Endodermal cell (in vitro differentiated cells): Measurements from ENCODE around the gene LARP1. TPM values are rescaled to one million over a fixed set of nuclear protein-coding genes. Genes with fewer than 3 reads are reported as not detected.
A peak's percentile ranks its signal among the peaks of the same experiment; 100 is the strongest.
"Not testable (repeated sequence)": the region's sequence is repeated elsewhere in the genome, so short reads cannot be mapped to it uniquely, and the experiment has no call there.

Source experiments
- DNase-seq: peaks from one replicate; pipeline ENCODE4 v3.0.0-alpha.2; 2017
- H3K27ac ChIP-seq: 2 replicates; pipeline ENCODE4 v1.5.1; 2013; ENCODE audit warnings: mild to moderate bottlenecking, low read depth, low read length, moderate library complexity
- H3K27me3 ChIP-seq: 2 replicates; pipeline ENCODE4 v1.6.1; 2013; ENCODE audit warnings: mild to moderate bottlenecking, low read length, moderate library complexity; ENCODE audit not compliant: insufficient read depth, control insufficient read depth, poor library complexity, severe bottlenecking
- H3K36me3 ChIP-seq: 2 replicates; pipeline ENCODE4 v1.7.0; 2013; ENCODE audit warnings: mild to moderate bottlenecking, low read length, moderate library complexity; ENCODE audit not compliant: control insufficient read depth, insufficient read depth
- H3K4me1 ChIP-seq: one replicate; pipeline ENCODE4 v1.7.0; 2013; ENCODE audit warnings: low read length; ENCODE audit not compliant: control insufficient read depth, insufficient read depth
- H3K4me3 ChIP-seq: 2 replicates; pipeline ENCODE4 v1.5.1; 2013; ENCODE audit warnings: mild to moderate bottlenecking, low read length, moderate library complexity
- H3K9ac ChIP-seq: 2 replicates; pipeline ENCODE4 v1.6.1; 2013; ENCODE audit warnings: mild to moderate bottlenecking, low read length, moderate library complexity; ENCODE audit not compliant: poor library complexity, severe bottlenecking; ENCODE audit errors: extremely low read depth
- H3K9me3 ChIP-seq: 2 replicates; pipeline ENCODE4 v1.6.1; 2013; ENCODE audit warnings: mild to moderate bottlenecking, low read length, moderate library complexity; ENCODE audit not compliant: control insufficient read depth
- H3K27ac Mint-ChIP-seq: 2 replicates; pipeline ENCODE4 v1.8.0; 2020; ENCODE audit warnings: mixed read lengths
- H3K27me3 Mint-ChIP-seq: 2 replicates; pipeline ENCODE4 v1.8.0; 2021; ENCODE audit warnings: mild to moderate bottlenecking, mixed read lengths; ENCODE audit not compliant: insufficient read depth
- H3K36me3 Mint-ChIP-seq: 2 replicates; pipeline ENCODE4 v1.8.0; 2020; ENCODE audit warnings: low read depth, mixed read lengths
- H3K4me1 Mint-ChIP-seq: 2 replicates; pipeline ENCODE4 v1.8.0; 2020; ENCODE audit warnings: mixed read lengths
- H3K4me3 Mint-ChIP-seq: 2 replicates; pipeline ENCODE4 v1.8.0; 2020; ENCODE audit warnings: mild to moderate bottlenecking, moderate library complexity, mixed read lengths
- H3K9me3 Mint-ChIP-seq: 2 replicates; pipeline ENCODE4 v1.8.0; 2020; ENCODE audit warnings: mild to moderate bottlenecking, mixed read lengths
- CTCF ChIP-seq: fragments of 200-600 bp; sonication (generic); conservative IDR thresholded peaks from 2 replicates; pipeline ENCODE4 v1.5.0; 2021; ENCODE audit warnings: antibody characterized with exemption, mild to moderate bottlenecking
- WGBS, 2 experiments: methylation state at CpG; one replicate each; pipeline versions ENCODE4 v1.1.5 to v1.1.7; 2013; ENCODE audit warnings: missing lambda C conversion rate in 2 of 2, mixed read lengths in 1 of 2; ENCODE audit not compliant: insufficient coverage in 1 of 2, insufficient read length in 1 of 2; 5-methylcytosine and 5-hydroxymethylcytosine counted together
- total RNA-seq, 2 donors: library from RNA; stranded (reverse); fragmentation: NEBNext Ultra II Directional in 1 of 2; extraction: Animal tissue kit (Norgen Biotek cat#: 25700) in 1 of 2; gene quantifications; 2 replicates in 1 of 2; 3 replicates in 1 of 2; pipeline ENCODE4 v1.2.1, GENCODE V29; 2021

Gene LARP1
- total RNA-seq, 2 donors from 2014 or later: 193 to 273 TPM

- H3K36me3 Mint-ChIP-seq: no peaks in the 10 kb centered on the region
- no peaks in the 10 kb centered on the region for H3K9me3 Mint-ChIP-seq
- H3K27ac ChIP-seq: no peak overlapping the region
- H3K9ac ChIP-seq: no peak overlapping the region
- no peak for DNase-seq
- H3K27ac Mint-ChIP-seq: peak overlapping the region; percentile 66
- H3K4me1 ChIP-seq: peaks cover 23% of the 10 kb centered on the region
- H3K4me3 ChIP-seq: peak overlapping the region; percentile 82
- H3K27me3 ChIP-seq: no peaks in the 10 kb centered on the region
- H3K27me3 Mint-ChIP-seq: no peaks in the 10 kb centered on the region
- no peaks in the 10 kb centered on the region for H3K9me3 ChIP-seq
- peaks cover 55% of the 10 kb centered on the region for H3K4me1 Mint-ChIP-seq
- no peaks in the 10 kb centered on the region for H3K36me3 ChIP-seq
- peak overlapping the region; percentile 98 for H3K4me3 Mint-ChIP-seq
- 42 to 47% methylated on average over 3 to 5 of the region's 5 CpGs for WGBS, 2 experiments
- no peak for TF ChIP-seq CTCF
Measured at GRCh38 chr5:154758493-154758892, 3.3 kb downstream of the LARP1 start.

GRCh38 chr5:154758977-154759376 lies 3.8 kb downstream of the LARP1 start:
- Mint-ChIP-seq H3K9me3 (no peaks in the 10 kb centered on the region), H3K27ac (peak overlapping the region; percentile 66), H3K27me3 (no peaks in the 10 kb centered on the region), H3K36me3 (no peaks in the 10 kb centered on the region), H3K4me1 (peaks cover 50% of the 10 kb centered on the region), H3K4me3 (peak overlapping the region; percentile 98)
- Histone ChIP-seq H3K4me1 (peaks cover 23% of the 10 kb centered on the region), H3K36me3 (no peaks in the 10 kb centered on the region), H3K27ac (no peak overlapping the region), H3K9me3 (no peaks in the 10 kb centered on the region), H3K9ac (no peak overlapping the region), H3K27me3 (no peaks in the 10 kb centered on the region), H3K4me3 (peak overlapping the region; percentile 82)
- TF ChIP-seq CTCF: no peak
- DNase-seq: no peak
- WGBS, 2 experiments: 28 to 60% methylated on average over 3 of the region's 3 CpGs

- not testable (repeated sequence) for H3K9me3 ChIP-seq, H3K36me3 Mint-ChIP-seq, H3K27me3 Mint-ChIP-seq, H3K9me3 Mint-ChIP-seq, H3K36me3 ChIP-seq, H3K27ac ChIP-seq, DNase-seq, H3K4me3 Mint-ChIP-seq, H3K27me3 ChIP-seq, H3K9ac ChIP-seq
- peak overlapping the region; percentile 82 for H3K4me3 ChIP-seq
- WGBS, 2 experiments: 88 to 97% methylated on average over 7 to 12 of the region's 12 CpGs
- H3K4me1 ChIP-seq: peaks cover 18% of the 10 kb centered on the region
- H3K27ac Mint-ChIP-seq: peak overlapping the region; percentile 35
- peaks cover 46% of the 10 kb centered on the region for H3K4me1 Mint-ChIP-seq
Measured at GRCh38 chr5:154759868-154760267, 4.7 kb downstream of the LARP1 start.
